HG02970 (cell line): ENCODE results near the gene SPCS3.
A peak's percentile ranks its signal among the peaks of the same experiment; 100 is the strongest.
"Not testable (repeated sequence)": the region's sequence is repeated elsewhere in the genome, so short reads cannot be mapped to it uniquely, and the experiment has no call there.

Experiments used
- ATAC-seq: cut with Tn5 transposase; IDR thresholded peaks from one replicate; pipeline ENCODE4 v1.9.1; 2021; ENCODE audit warnings: mild to moderate bottlenecking, moderate library complexity, moderate number of reproducible peaks; ENCODE audit not compliant: unreplicated experiment, low FRiP score

Gene SPCS3

GRCh38 chr4:176302283-176303275, 17.2 kb upstream of the SPCS3 start:
- ATAC-seq, result no peak

DNA sequence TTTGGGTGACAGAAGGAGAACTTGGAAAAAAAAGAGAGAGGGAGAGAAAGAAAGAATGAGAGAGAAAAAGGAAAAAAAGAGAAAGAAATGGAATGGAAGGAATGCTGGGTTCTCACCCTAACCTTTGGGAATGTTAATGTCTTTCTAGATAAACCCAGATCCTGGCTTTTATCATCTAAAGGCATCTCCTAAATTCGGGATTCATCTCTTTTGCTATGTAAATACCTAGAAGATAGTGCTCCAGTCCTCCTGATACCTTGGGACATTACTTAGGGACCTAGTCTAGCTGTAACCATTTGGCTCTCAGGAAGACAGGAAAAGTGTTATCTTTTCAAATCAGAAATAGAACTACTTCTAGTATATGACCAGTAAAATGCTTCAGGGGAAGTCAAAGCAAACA, 15.8 kb upstream of the SPCS3 start:
- no peak for ATAC-seq

DNA sequence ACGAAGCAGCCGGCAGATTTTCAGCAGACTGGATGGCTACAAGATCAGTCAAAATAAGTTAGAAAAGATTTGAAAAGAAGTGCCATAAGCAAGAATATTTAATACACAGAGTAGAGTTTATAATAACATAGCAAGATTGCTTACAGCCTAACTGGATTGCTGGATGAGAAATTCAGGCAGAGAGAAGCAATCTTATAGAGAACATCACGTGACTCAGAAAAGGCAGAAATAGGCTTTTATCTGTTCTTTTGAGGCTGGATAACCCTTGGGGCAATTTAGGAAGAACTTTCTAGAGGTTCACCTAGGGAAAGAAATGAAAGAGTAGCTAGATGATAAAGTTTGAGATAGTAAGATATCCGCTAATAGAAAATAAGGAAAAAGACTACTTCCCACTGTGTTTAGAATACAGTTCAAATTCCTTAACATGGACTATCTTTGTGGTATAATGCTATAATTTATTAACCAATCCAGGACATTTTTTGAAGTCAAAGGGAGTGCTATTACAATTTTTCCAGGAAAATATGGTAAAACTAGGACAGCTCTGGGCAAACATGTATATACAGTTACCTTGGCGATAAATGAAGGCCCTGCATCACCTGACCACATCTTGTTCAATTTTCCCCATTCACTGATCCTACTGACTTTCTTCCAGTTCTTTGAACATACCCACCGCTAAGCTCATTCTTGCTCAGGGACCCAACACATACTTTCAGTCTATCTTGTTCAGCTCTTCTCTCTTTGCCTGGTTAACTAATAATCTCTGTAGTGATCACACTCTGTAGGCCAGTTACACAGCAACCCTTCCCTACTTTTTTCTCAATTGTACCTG, 12.7 kb upstream of the SPCS3 start:
- ATAC-seq, result no peak

GRCh38 chr4:176307666-176307930, 12.2 kb upstream of the SPCS3 start:
- ATAC-seq, result no peak

DNA sequence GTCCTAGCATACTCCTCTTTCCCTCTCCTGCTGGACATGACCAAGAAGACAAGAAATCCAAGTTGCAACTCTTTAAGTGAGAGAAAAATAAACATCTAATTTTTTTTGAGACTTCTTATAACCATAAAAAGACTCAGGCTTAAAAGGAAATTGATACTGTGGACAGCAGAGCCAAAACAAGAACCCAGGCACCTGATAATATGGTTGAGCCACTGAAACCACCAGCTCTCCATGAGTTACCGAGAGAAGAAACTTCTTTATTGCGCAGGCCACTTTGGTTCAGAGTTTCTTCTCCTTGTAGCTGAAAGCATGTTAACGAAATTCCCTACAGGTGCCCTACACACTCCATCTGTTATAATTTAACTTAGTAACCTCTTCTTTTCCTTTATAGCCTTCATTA, 11.3 kb upstream of the SPCS3 start:
- ATAC-seq, result no peak

DNA sequence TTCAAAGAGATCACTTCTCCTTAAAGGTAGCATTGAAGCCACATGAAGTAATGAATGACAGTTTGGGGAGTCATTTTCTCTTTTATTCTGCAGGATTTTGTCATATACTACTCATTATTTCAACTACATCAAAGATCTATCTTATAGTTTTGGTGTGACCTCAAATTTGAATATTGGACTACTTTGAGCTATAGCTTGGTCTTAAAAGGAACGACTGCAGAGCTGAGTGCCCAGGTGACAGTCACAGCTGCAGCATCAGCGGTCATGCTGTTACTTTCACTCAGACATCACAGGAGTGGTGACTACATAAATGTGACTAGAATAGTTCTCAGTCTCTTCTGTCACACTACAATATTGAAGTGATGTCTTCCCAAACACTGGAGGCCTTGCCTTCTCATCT, 10.7 kb upstream of the SPCS3 start:
- ATAC-seq, result peak; percentile 99

GRCh38 chr4:176309772-176310171, 10.0 kb upstream of the SPCS3 start:
- no peak for ATAC-seq

- ATAC-seq, result no peak
Measured at GRCh38 chr4:176313596-176314336, 6.0 kb upstream of the SPCS3 start.

DNA sequence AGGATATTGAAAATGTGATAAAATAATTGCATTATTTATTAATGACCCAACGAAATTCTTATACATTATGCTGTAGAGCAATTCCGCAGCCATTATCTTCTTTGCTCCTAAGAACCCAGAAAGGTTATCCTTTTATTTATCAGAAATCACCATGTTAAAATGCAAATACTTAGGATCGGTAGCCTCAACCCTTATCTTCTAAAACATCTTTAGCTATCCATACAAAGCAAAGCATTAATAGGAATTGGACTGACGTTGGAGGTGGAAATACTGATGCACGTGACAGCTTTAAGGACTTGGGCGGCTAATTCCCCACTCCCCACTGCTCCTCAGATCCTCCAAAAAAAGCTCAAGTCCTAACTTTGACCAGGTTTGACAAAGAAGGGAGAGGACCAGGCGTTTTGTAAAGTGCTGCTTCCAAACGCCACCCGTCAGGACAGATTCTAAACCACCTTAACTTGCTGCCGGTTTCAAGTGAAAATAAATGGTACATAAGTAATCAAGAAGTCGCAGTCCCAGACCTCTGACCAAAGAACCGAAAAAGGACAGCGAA, 539 bp upstream of the SPCS3 start:
- ATAC-seq, result no peak

- ATAC-seq, result peak; percentile 82
Measured at GRCh38 chr4:176320340-176320975, 692 bp downstream of the SPCS3 start.

GRCh38 chr4:176320976-176321361, 1.2 kb downstream of the SPCS3 start:
- no peak for ATAC-seq

DNA sequence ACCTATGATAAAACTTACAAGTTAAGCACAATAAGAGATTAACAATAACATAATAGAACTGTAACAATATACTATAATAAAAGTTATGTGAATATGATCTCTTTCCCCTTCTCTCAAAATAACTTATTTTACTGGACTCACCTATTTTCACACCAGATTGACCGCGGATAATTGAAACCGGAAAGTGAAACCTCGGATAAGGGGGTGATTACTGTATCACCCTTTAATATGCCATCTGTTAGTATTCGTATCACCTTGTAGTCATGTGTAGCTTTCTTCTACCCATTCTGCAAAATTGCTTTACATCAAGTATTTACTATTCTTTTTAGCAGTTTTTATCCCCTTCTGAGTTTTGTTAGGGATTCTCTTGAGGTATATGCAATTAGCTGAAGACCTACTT, 1.8 kb downstream of the SPCS3 start:
- ATAC-seq, result no peak

GRCh38 chr4:176323511-176324160, 3.9 kb downstream of the SPCS3 start:
- ATAC-seq, result no peak

- ATAC-seq, result not testable (repeated sequence)
Measured at GRCh38 chr4:176324876-176325275, 5.1 kb downstream of the SPCS3 start.

- no peak for ATAC-seq
Measured at GRCh38 chr4:176333076-176333475, 13.3 kb downstream of the SPCS3 start.

DNA sequence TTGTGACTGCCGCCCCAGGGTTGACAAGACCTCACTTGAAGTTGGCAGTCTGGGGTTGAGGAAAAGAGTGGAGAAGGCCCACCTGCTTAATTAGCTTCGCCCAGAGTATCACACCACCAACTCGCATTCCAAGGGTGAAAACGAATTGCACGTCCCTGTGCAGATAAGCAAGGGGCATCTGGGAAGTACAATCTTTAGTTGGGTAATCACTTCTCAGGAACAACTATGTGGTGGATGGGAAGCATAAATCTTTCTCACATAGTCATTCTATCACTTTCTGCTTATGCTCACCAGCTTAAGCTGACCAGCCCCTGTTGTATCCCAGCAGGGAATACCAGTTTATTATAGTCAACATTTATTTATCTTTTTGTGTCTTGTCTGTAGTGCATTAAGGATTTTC, 14.3 kb downstream of the SPCS3 start:
- no peak for ATAC-seq

DNA sequence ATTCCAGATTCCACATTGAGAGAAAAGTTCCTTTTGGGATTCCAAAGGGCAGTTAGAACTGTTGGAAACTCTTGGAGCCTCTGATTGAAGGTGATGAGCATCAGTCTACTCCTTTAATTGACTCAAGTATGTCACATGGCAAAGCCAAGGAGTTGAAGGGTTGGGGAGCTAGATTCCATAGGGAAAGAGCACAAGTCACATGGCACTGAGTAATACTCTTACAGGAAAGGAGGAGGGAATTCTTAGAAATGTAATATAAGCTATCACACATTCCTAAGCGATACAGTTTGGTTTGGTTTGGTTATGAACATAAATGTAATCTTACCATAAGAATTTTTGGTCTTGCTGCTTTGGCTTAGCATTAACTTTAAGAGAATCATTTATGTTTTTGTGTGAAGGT, 15.7 kb downstream of the SPCS3 start:
- ATAC-seq, result no peak

DNA sequence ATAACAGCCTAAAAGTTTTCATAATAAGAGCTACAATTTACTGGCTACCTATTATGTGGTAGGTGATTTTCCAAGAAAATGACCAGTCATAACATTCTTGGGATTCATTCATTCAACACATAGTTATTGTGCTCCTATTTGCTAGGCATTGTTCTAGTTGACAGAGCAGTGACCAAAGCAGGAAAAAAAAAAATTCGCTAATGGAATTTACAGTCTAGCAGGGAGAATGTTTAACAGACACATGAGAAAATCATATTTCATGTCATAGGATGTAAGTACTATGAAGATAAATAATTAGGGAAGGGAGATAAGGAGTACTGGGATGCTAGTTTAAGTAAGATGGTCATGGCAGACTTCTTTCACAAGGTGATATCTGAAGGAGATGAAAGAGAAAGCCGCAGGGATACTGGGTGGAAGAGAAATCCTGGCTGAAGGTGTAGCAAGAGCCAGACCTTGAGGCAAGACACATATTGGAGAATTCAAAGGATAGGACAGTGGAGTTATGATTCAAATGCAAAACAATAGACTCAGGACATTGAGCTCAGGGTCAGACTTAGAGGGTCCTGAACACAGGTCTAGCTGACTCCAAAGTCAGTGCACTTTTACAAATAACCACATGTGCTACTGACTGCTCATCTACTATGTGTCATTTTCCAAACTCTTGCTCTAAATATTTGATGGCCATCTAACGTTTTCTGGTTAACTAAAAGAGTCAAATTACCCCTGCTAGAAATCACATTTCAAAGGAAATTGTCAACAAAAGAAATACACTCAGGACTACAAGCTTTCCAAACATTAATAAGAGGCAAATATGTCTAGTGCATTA, 20.4 kb downstream of the SPCS3 start:
- no peak for ATAC-seq
